ENCODE results near the gene COL4A1.

The COL4A1 gene

GRCh38 chr13:110107568-110108347 is 199.2 kb downstream of the COL4A1 start:
- DNase-seq, result no peak

DNA sequence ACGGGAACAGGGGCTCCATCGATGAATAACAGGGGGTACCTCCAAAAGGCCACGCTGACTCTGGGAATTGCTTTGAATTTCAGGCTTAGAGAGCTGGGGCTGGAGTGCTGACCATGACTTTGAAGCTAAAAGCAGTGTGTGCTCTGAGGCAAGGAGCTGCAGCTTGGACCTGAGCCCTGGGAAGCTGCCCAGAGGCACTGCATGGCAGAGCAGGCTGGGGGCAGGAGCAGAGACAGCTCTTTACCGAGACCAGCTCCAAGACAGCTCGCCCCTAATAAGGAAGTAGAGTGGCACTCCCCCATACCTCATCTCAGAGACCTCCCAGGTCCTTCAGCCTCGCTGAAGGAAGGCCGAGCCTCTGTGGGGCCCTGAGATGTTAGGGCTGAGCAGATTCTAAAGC is 200.2 kb downstream of the COL4A1 start:
- DNase-seq, result no peak

- DNase-seq, result no peak
Observed at GRCh38 chr13:110105136-110105535, 201.8 kb downstream of the COL4A1 start.

DNA sequence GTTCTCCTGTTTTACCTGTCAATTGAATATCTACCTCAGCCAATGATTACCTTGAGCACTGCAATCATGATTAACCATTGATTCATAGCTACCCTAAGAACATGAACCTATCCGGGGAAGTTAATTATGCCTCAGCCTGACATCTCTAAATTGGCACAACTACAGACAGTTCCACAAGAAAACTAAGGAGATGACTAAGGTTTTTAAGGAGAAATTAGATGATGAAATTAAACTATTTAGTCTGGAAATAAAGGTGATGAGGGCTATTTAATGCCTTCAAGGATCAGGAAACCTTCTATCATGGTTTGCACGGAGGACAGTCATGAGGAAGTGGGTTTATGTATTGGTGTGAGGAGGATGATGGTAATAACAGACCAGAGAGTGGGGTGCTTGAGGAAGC is 203.4 kb downstream of the COL4A1 start:
- DNase-seq, result no peak

DNA sequence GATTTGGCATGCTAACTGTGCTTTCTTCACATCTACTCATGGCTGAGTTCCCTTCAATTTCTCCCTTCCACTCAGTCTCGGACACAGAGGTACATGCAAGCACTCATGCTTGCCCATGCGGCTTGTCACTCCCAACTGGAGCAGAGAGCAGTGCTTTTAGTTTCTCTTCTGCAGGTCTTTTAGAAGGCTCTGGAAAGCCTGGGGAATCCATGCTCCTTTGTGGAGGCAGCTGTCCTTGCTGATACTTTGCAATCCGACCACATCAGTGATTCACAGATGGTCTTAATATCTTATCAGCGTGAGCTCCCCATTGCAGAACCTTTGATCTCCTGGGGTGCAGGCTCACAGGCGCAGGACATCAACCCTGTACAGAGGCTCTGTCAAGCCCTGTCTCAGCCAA is 203.9 kb downstream of the COL4A1 start:
- DNase-seq, result no peak

DNA sequence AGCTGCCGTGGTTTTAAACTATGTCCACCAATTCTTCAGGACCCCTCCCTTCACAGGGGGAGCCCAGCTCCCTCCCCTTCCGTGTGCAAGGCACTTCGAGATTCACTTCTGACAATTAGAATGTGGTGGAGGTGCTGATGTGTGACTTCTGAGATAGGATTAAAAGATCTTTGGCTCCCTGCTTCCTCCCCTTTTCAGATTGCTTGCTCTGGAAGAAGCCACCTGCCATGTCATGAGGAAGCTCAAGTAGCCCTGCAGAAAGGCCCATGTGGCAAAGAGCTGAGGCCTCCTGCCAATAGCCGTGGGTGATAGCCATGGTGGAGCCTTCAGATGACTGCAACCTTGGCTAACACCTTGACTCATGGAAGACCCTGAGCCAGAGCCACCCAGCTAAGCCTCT is 204.9 kb downstream of the COL4A1 start:
- no peak for DNase-seq

GRCh38 chr13:110099922-110100321 is 207.0 kb downstream of the COL4A1 start:
- DNase-seq, result no peak
